HG03575 (cell line): Measurements from ENCODE around the gene EXOC6.
"Not testable (repeated sequence)": the region's sequence is repeated elsewhere in the genome, so short reads cannot be mapped to it uniquely, and the experiment has no call there.

Experiments used
- ATAC-seq: cut with Tn5 transposase; IDR thresholded peaks from one replicate; pipeline ENCODE4 v1.9.1; 2021; ENCODE audit not compliant: unreplicated experiment, insufficient number of reproducible peaks, low FRiP score; ENCODE audit errors: extremely low read depth

EXOC6 gene

GRCh38 chr10:92976278-92976677 lies 128.0 kb downstream of the EXOC6 start:
- ATAC-seq = not testable (repeated sequence)

DNA sequence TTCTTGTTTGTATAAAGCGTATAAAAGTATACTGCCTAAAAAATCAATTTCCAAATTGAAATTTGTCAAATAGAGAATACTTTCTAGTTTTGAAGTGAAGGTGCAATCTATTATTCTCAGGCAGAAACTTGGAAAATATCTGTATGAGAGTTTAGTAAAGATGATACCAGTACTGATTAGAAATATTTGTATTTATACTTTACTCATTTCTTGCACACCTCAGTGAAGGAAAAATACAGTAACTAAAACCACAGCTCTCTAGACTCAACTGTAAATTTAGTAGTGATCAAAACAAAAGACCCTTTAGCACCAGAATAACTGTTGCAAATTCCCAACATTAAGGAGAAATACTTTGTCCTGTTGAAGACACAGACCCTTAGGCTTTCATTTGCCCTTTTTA lies 140.9 kb downstream of the EXOC6 start:
- no peak for ATAC-seq

GRCh38 chr10:92990615-92991014 lies 142.3 kb downstream of the EXOC6 start:
- ATAC-seq = no peak

DNA sequence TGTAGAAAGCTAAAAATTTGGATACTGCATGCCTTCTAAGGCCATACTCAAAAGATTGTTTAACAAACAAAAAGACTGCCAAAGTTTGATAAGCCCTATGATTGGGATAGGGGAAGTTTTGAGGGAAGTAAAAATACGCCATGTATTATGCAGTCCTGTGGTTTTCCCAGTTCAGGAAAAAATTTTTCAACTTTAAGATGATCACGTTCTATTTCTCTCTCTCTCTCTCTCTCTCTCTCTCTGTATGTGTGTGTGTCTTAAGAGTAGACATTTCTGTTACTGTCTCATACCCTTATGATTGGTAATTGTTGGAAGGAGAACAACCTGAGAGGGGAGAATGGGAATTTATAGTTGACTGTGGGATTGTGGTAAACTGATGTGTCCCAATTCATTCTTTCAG lies 143.2 kb downstream of the EXOC6 start:
- no peak for ATAC-seq

- ATAC-seq = no peak
Measured at GRCh38 chr10:92993699-92994272, 145.5 kb downstream of the EXOC6 start.

- no peak for ATAC-seq
Measured at GRCh38 chr10:92995509-92995908, 147.2 kb downstream of the EXOC6 start.

DNA sequence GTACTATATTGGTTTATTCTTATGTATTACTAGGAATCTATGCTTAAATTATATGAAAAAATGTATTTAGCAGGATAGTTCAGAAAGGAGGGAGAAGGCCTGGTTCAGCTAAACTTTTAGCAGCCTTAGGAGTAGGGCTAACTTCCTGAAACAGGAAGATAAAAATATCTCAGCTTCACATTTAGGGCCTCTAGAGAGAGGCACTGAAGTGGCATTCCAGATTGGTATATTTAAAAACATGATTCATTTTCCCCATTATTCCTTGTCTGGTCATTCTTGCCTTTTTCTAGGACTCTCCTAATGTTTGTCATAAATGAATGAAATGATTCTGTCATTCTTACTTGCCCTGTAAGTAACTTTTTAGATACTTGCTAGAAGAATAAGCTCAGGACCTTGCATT lies 149.3 kb downstream of the EXOC6 start:
- no peak for ATAC-seq

DNA sequence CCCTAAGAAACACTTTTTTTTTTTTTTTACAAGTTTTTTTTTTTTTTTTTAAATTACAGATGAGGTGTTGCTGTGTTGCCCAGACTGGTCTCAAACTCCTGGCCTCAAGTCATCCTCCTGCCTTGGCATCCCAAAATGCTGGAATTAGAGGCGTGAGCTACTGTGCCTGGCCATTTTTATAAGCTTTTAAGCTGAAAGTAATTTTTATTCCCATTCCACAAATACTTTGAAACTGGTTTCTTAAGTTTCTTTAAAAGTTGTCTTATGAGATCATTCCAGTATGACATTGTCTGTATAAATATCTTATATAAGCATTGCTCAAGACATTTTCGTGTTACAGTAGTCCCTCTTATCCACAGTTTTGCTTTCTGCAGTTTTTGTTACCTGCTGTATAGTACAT lies 150.9 kb downstream of the EXOC6 start:
- ATAC-seq = no peak

GRCh38 chr10:93006435-93007039 lies 158.2 kb downstream of the EXOC6 start:
- ATAC-seq = no peak

DNA sequence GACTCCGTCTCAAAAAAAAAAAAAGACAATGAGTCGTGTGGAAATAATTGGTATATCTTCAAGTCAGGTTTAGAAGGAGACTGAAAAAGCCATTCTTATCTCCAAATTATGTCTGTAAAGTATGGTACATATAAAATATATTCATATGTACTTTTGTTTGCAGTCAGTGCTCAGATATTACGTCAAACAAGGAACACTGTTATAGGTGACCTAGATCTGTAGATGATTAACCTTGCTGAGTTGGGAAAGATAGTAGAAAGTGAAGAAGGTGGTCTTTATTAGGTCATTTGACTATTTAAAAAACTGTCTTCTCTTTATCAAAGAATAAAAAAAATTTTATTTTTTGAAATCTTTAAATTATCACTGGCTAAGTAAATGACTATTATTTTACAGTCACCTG lies 167.4 kb downstream of the EXOC6 start:
- no peak for ATAC-seq

- no peak for ATAC-seq
Measured at GRCh38 chr10:93023013-93023650, 174.8 kb downstream of the EXOC6 start.

DNA sequence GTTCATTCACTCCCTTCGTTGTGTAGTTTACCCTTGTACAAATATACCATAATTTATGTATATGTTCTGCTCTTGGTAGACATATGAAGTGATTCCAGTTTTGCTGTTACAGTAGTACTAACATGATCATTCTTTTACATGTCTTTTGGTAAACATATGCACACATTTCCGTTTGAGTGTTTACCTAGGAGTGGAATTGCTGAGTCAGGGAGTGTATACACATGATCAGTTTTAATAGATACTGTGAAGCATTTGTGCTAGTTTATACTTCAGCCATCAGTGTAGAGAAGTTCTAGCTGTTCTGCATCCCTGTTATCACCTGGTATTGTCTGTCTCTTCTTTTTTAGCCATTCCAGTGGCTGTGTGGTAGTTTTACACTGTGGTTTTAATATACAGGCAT lies 177.8 kb downstream of the EXOC6 start:
- no peak for ATAC-seq

GRCh38 chr10:93027508-93027907 lies 179.2 kb downstream of the EXOC6 start:
- no peak for ATAC-seq

DNA sequence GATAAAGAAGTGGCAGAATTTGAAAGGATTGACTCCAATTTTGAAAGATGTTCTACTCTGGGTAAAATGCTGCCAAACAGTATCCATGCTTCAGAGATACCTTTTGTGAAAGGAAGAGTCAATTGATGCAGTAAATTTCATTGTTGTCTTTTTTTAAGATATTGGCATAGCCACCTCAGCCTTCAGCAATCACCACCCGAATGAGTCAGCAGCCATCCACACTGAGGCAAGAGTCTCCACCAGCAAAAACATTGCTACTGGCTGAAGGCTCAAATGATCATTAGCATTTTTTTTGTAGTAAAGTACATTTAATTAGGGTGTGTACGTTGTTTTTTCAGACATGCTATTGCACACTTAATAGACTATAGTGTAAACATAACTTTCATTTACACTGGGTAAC lies 180.6 kb downstream of the EXOC6 start:
- no peak for ATAC-seq

DNA sequence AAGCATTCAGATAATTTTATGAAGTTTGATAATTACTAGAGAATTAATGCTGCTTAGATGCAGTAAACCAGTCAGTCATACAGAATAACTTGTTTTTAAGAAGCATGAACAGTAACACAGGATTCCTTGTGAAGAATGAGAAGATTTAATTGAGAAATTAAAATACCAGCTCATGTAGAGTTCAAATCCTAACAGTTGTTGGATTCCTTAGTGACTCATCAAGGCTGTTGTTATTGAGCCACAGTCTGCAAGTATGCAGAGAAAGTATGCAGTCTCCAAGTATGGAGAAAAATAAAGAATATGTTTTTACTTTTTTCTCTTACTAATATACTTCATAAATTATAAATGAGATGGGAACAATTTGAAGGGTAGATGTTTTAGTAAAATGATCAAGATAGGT lies 182.1 kb downstream of the EXOC6 start:
- ATAC-seq = no peak

- no peak for ATAC-seq
Measured at GRCh38 chr10:93032105-93032808, 183.9 kb downstream of the EXOC6 start.

DNA sequence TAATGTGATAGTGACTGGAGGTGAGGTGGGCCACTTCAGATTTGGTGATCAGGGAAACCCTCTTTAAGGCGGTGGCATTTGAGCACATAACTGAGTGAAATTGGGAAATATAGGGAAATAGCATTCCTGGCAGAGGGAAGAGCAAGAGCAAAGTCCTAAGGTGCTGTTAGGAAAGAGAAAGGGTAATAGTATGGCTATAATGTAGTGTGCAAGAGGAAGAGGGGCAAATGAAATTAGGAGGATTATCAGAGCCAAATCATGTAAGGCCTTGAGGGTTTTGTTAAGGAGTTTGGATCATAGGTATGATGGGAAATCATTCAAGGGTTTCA lies 184.5 kb downstream of the EXOC6 start:
- ATAC-seq = no peak

DNA sequence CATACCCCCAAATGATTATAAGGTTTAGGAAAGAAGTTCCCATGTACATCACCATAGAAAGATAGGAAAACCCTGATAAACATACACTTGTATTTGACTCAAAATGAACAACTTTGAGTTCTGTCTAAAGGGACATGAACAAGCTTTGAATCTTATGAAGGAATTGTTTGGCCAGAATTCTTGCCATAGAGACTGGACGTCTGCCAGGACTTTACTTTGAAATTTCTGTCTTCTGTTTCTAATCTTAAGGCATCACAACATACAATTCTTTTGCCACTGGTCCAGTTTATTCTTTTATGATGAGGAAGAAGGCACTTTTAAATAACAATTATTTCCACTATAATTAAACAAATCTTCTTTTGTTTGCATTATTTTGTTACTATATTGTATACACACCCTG lies 186.1 kb downstream of the EXOC6 start:
- no peak for ATAC-seq

GRCh38 chr10:93039110-93039509 lies 190.8 kb downstream of the EXOC6 start:
- ATAC-seq = no peak

DNA sequence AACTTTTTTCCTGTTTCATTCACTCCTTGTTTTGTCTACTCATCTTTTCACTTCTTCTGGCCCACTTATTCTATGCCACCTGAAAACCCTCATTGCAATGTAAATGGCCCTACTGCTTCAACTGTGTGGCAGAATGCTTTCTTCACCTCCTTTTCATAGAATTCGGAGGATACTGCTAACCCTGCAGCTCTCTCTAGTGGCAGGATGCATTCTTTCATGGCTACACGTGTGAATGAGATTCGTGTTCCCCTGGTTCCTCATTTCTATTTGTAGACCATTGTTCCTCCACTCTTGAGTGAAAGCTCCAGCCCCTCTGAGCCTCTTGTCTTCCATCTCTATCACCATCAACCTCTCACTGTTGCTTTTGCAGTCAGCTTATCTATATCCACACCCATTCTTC lies 191.4 kb downstream of the EXOC6 start:
- ATAC-seq = no peak
